Measurements from ENCODE around the gene PAMR1.

Gene PAMR1

DNA sequence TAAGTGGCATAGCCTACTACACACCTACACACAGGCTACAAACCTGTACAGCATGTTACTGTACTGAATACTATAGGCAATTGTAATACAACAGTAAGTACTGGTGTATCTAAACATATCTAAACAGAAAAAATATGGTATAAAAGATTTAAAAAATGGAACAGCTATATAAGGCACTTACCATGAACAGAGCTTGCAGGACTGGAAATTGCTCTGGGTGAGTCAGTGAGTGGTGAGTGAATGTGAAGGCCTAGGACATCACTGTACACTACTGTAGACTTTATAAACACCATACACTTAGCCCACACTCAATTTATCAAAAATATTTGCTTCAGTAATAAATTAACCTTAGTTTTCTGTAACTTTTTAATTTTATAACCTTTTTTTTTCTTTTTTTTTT is 24.7 kb downstream of the PAMR1 start:
- no peak for DNase-seq (ENCODE audit: low read depth, low spot score)

DNA sequence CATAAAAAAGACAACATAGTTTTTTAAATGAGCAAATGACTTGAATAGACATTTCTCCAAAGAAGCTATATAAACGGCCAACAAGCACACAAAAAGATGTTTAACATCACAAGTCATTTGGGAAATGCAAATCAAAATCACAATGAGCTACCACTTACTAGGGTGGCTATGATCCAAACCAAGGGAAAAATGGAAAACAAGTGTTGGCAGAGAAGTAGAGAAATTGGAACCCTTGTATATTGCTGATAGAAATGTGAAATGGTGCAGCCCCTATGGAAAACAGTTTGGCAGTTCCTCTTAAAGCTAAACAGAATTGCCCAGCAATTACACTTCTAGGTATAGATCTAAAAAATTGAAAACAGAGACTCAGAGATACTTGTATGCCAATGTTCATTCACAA is 29.0 kb downstream of the PAMR1 start:
- no peak for DNase-seq (ENCODE audit: low read depth, low spot score)

DNA sequence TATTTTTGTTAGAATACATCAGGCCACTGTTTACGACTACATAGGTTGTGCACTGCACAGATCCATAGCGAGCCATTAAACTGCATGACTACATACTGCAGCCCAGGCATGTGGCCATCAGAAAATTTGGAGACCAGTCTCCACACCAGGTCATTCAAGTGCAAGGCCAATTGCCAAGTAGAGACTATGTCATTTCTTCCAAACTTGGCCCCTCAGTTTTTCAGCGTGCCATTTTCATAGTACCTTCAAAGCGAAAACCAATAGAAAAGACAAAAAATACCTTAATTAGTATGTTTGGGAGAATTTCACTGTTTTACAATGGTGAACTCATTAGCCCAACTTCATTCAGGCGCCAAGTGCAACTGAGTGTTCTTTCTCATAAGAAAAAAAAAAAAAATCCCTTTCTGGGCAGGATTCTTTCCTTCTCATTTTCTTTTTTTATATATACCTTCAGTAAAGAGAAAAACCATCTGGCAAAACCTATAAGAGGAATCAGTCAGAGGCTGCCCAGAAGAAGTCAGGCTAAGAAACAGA is 30.4 kb downstream of the PAMR1 start:
- DNase-seq (ENCODE audit: low read depth, low spot score) = no peak

DNA sequence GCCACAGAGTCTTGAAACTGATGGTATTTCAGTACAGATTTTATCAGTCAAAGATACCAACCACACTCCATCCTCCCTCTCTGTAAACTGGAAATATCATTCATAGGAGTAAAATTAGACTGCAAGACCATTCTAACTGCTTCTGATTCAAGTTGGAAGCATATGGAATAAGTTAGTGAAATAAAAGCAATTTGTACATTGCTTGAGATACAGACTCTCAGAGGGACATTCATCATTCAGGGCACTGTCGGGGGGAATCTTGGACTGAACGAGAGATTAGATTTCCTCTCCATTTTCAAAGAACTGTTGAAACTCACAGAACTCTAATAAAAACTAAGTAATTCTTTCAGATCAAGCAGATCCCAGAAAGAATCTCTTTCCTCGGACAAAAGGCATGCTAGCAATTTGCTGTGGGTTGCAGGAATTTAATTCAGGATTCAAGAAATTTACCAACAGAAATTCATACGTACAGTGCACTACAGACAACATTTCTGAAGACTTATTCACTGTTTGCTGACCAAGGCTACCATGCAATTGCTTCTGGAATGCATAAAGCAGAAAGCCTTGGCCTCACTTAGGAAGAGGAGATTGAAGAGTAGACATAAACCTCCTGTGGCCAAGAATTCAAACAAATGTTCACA is 34.1 kb downstream of the PAMR1 start:
- DNase-seq (ENCODE audit: low read depth, low spot score) = no peak

DNA sequence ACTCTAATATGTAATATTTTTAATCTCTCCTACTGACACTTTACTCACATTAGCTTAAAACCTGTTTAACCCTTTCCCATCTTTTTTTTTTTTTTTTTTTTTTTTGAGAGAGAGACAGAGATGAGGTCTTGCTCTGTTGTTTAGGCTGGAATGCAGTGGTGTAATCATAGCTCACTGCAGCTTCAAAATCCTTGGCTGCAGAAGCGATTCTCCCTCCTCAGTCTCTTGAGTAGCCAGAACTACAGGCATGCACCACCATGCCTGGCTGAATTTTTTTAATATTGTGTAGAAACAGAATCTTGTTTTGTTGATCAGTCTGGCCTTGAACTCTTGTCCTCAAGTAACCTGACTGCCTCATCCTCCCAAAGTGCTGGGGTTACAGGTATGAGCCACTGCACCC is 37.3 kb downstream of the PAMR1 start:
- no peak for DNase-seq (ENCODE audit: low read depth, low spot score)

DNA sequence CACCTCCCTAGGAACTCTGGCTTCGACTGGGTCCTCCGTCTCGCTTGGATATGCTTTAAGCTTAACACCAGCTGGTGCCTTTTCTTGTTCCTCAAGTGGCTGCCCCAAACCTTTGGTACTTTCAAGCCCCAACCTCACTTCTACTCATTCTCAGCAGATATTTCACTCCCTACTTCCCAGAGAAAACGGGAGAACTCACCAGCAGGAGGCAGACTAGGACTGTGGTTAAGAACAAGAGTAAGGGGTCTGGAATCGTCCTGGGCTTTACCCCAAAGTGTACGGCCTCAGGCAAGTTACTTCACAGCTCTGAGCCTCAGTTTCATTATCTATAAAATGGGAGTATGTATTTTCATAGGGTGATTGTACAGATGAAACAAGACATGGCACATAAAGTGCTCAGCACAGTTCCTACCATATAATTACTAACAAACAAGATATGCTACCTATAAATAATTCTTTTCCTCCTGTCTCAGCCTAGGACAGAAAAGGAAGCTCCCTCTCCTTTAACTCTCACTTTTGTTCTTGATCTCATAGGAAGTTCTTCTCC is 37.8 kb downstream of the PAMR1 start:
- DNase-seq (ENCODE audit: low read depth, low spot score) = peak; percentile 40

DNA sequence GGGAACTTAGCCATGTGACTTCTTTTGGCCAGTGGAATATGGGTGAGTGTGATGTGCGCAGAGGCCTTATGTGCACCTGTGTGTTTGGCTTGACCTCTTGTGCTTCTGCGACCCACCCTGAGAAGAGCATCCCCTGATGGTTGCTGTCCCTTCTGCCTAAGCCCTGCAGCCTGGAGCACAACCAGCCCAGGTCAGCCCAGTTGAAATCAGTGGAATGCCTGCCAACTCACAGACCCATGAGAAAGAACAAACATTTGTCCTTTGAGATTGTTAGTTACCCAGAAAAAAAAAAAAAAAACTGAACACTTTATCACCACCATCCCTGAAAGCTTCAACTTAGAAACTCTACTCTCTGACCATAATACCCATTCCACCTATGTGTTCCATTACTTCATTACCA is 38.5 kb downstream of the PAMR1 start:
- no peak for DNase-seq (ENCODE audit: low read depth, low spot score)

DNA sequence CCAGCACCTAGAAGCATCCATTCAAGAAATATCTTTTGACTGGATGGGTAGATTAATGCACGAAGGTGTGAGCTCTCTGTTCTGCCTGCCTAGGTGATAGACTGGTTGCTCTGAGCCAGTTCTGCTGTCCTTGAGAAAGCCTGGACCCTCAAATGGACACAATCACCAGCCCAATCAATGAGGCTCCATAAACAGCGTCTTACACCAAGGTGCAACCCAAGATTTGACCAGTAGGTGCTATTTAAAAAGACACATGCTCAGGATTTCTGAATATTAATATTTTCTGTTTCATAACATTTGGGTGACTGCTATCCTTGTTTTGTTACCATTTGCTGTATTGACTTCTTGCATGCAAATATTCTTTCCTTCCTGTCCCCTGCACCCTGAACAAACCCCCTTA is 39.0 kb downstream of the PAMR1 start:
- DNase-seq (ENCODE audit: low read depth, low spot score) = no peak

DNA sequence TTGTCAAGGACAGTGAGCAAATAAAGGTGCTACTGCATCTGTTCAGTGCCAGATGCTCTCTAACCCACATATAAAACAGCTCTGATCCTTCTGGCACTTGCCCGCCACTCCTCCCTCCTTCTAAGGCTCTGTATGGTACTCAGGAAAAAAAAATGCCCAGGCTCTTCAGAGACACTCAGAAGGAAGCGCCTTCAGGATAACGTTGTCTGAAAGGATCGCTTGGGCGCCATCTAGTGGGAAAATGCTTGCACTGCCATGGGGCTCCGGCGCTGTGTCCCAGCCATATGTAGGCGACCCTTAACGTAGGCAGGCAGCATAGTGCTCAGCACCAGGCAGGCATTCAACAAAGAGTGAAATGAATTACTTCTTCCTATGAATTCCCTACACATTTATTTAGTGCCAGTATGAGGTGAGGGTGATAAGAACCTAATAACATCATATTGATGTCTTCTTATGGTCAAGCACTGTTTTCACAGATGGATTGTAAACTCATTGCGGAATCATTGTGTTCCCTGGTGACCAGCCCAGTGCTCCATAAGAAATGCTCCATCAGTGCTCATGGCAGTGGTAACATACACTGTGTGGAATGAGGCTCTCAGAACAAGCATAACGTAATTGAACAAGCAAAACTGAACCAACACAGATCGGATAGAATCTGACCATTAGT is 39.6 kb downstream of the PAMR1 start:
- DNase-seq (ENCODE audit: low read depth, low spot score) = peak; percentile 60

DNA sequence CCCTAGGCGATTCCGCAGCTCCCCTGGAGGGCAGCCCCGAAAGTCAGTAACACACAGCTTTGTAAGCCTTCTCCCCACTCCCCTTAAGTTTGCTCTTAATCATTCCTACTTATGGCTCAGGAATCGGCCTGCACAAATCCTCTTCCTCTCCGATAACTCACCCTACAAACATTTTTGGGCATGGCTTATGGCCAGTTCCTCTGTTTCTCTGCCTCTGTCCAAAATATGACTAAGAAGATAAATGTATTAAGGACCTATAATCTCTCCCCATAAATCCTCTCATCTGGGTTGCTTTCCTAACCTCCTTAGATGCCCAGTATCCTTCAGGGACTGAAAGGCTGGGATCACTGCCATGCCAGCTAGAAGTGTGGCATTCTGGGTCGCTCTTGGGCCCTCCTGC is 41.0 kb downstream of the PAMR1 start:
- DNase-seq (ENCODE audit: low read depth, low spot score) = no peak

DNA sequence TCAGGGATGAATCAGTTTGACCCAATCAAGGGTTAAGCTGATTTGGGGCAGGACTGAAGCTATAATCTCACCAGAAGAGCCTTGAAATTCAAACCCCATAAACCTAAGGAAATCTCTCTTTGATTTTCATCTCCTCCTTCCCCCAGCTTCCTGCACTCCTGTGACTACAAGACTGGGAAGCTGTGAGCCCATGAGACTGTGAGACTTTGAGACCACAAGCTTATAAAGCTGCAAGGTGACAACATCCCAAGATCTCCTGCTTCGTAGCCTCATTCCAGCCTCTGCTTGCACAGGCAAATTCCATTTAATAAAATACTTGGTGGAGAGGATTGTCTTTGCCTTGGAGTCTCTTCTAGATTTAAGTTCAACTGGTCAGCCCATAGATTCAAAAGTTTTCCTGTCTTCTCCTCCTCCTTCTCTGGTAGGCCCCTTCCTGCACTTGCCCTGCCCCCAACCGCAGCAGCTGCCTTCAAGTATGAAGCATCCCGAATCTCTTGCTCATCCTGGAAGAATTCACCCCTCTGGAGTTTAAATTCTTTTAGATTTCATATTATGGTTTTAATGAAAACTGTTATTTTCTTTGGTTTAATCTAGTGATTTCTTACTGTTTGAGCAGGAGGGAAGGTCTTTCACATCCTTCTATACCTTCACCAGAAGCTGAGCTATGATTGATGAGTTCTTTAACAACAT is 42.1 kb downstream of the PAMR1 start:
- no peak for DNase-seq (ENCODE audit: low read depth, low spot score)

DNA sequence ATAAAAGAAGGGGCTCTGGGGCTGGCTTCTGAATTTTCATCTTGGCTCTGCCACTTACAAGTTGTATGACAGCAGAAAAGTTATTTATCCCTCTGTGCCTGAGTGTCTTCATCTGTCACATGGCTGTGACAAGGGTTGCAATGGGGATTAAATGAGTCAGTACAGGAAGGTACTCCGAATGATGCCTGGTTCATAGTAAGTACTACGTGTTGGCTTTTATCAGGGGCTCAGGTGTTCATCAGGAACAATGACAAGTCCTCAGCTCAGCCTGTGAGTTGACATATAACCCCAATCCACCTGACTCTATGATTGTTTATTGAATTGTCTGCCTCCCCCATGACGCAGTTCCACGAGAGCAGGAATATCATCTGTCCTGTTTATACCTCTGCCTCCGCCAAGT is 45.7 kb downstream of the PAMR1 start:
- no peak for DNase-seq (ENCODE audit: low read depth, low spot score)

DNA sequence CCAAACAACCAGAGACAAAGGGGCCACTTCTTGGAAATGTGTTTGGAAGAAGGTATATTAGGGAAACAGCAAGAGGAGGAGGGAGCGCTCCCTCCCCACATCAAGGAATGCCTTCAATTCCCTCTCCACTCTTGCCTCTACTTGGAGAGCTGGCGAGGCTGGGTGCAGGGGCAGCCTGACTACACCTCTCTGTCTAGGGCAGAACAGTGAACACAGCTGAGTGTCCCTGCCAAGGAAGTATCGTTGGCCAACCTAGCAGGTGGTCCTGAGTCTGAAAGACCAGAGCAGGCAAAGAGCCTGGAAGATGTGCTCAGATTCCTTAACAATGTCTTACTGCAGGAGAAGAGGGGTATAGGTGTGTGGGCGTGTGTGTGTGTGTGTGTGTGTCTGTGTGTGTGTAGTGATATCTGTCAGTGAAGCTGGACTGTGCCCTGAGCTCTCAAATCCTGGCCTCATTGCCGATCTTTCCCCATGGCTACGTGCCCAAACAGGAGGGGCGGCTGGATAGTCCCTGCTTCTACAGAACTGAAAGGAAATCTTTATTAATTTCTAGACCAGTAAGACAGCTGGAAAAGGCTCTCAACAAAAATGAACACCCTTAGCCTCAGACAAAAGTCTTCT is 46.8 kb downstream of the PAMR1 start:
- no peak for DNase-seq (ENCODE audit: low read depth, low spot score)

DNA sequence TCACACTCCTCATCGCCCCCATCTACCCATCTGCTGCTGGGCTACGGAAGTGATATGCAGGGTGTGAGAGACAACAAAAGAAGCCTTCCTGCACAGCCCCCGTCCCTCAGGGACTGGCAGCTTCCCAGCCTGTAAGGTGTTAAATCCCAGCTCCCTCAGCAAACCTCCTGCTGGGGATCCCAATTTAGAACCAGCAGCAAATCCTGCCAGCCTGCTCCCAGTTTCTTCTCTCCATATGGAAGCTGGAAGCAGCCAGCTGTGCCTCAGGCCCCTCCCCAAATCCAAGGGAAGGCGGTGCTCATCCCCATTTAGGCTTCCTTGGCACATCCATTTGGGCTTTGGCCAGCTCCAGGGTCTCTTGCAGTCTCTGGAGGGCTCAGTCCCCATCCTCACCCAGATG is 47.5 kb downstream of the PAMR1 start:
- DNase-seq (ENCODE audit: low read depth, low spot score) = peak; percentile 28

DNA sequence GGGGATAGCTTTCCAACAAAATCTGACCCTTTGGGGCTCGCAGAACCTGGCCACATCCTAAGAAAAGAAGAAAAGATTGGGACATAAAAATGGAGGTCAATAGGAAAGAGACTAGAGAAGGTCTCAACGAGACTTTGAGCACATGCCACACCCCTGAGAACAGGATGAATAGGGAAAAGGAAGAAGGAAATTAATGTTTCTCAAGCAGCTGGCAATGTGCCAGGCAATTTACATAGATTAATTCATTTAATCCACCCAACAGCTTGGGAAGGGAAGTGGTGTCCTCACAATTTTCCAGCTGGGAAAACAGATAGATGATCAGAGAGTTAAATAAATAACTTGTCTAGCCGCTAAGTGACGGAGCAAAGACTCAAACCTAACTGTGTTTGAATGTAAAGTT is 50.7 kb downstream of the PAMR1 start:
- DNase-seq (ENCODE audit: low read depth, low spot score) = no peak

DNA sequence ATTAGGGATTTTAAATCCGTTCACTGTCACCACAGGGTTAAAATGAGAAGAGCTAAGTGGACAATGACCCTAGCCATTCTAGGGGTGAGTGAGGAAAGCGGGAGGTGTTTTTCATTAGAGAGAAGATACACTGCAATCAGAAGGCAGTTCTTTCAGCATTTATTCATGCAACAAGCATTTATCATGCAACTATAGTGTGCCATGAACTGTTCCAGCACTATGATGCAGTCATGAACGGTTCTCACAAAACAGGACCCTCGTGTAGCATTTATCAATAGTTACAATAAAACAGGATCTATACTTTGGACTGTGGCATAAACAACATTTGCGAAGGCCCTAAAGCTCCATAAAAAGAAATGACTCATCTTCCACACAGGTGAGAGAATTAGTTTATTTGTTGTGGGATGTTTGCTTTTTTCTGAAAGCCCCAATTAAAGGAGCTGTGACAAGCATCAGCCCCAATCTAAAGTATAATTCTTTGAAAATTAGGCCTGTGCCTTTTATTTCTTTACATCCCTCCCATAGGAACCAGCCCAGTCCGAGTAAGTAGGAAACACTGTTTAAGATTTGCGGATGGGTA is 51.5 kb downstream of the PAMR1 start:
- no peak for DNase-seq (ENCODE audit: low read depth, low spot score)

DNA sequence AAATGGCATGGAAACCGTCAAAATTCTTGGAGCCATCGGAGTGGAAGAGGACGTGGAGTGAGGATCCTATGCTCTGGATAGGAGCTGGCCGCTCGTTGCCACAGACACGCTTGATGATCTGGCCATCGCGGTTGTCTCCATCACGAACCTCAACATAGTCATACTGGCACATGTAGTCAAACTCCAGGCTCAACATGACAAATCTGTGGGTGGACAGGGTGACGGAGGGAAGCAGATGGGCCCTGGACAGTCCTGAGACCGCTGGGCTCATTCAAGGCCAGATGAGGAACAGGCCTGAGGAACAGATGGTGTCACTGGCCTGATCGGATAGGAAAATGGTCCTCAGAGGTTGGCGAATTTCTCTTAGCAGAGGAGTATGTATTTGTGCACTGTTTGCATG is 54.8 kb downstream of the PAMR1 start:
- DNase-seq (ENCODE audit: low read depth, low spot score) = no peak

DNA sequence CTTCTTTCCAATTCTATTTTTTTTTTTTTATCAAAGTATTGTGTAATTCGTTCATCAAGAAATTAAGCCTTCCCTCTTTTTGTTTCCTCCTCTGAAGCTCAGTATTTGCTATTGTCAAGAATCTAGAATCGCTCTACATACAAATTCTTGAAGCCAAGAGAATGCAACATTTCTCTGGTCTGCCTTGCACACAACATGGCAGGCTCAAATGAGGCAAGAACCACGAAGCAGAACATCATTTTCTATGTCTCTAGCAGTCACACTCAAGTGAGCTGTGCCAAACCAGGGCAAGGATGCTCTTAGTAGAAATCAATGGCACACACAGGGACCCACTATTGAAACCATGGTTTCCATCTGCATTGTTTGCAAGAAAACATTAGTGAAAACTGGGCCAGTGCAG is 59.4 kb downstream of the PAMR1 start:
- no peak for DNase-seq (ENCODE audit: low read depth, low spot score)

DNA sequence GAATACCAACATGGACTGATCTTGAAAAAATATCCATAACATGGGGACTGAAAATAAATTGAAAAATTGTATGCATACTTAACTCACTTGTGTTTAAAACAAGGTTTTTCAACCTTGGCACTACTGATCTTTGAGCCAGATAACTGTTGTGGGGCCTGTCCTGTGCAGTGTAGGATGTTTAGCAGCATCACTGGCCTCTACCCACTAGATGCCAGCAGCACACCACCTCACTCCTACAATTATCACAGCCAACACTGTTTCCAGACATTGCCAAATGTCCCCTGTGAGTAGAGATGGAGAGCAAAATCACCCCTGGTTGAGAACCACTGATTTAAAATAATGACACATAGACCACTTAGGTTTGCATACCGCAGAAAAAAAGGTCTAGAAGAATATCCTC is 61.1 kb downstream of the PAMR1 start:
- no peak for DNase-seq (ENCODE audit: low read depth, low spot score)

DNA sequence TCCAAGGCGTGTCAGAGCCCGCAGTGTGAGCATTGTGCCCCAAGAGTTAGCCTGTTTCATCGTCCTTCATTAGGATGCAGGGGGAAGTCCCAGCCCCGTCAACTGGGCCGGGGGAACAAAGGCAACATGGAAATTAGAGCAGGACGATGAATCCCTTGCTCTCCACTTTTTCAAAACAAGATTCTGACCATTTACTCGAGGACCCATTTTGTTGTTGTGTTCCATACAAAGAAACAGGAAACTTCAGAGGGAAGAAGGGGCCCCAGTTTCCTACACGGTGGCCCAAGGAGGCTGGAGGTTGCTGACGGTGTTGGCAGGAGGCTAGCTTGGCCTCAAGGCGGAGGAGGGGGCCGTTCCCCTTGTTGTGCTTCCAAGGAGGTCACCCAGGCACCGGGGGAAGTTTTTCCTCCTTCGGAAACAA is 62.1 kb downstream of the PAMR1 start:
- DNase-seq (ENCODE audit: low read depth, low spot score) = no peak

DNA sequence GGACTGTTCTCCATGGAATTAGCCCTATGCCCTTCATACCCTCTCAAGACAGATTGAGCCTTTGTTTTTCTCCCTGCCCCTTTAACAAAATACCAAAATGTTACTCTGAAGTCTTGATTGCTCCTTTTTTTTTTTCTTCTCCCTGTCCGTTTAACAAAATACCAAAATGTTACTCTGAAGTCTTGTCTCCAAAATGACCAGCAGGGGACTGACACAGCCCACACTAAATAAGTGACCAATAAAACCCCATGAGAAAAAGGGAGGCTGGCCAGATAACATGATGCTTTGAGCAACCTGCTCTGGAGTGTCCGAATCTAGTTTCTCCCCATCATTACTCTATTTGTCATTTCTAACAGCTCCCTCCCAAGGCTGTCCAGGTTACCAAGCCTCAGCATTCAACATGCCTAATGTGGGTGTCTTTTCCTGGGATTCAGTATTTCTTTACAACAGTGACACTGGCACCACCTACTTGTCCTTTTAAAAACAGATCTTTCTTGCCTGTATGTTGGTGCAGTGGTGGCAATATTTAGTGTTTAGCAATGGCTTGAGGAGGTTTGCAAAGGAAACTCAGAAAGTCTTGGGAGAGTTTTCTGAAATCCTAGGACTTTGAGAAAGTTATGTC is 63.4 kb downstream of the PAMR1 start:
- no peak for DNase-seq (ENCODE audit: low read depth, low spot score)
